Measurements from ENCODE around the gene FUOM. TPM values are rescaled to one million over a fixed set of nuclear protein-coding genes. Genes with fewer than 3 reads are reported as not detected.

Gene FUOM
- total RNA-seq, 2 experiments from 2014 or later = 30.4 to 46.0 TPM

- peak overlapping the region; percentile 27; the same call in 1 of the 2 replicates for H2AFZ ChIP-seq (ENCODE audit: low read length)
- no peaks in the 10 kb centered on the region for H4K20me1 ChIP-seq (ENCODE audit: insufficient read depth, low read length)
- no peaks in the 10 kb centered on the region for H3K9me2 ChIP-seq (ENCODE audit: insufficient read depth, low read length)
- H3K36me3 ChIP-seq (ENCODE audit: insufficient read depth, low read length) = peaks cover 31% of the 10 kb centered on the region
- intact Hi-C loops (cut with micrococcal nuclease; ENCODE audit: unreplicated experiment) = loop anchor here (5.0 kb wide), 2 partner anchors 86 to 1236 kb away; partner anchors contain the start of genes TUBGCP2 and ZNF511
- no TSS peak for BruUV-seq (replicated peaks)
- peaks cover 57% of the 10 kb centered on the region for H3K4me1 ChIP-seq (ENCODE audit: insufficient read depth, low read length, poor library complexity, severe bottlenecking)
- DNase-seq (ENCODE audit: low spot score) = no peak
- peak overlapping the region; percentile 67 for H3K4me2 ChIP-seq (ENCODE audit: low read length)
- ChIA-PET POLR2A (no interaction called here), CTCF (ENCODE audit: unreplicated experiment) (interaction anchor here (1.1 kb wide), 1 partner anchor 64 kb away, joined by 3 read pairs; no protein-coding TSS in a partner anchor)
- peak overlapping the region; percentile 99 for H3K4me3 ChIP-seq (ENCODE audit: low read depth, low read length, poor library complexity, severe bottlenecking)
- H3K27ac ChIP-seq (ENCODE audit: low read depth, low read length, poor library complexity, severe bottlenecking) = peak overlapping the region; percentile 55
- H3K79me2 ChIP-seq (ENCODE audit: insufficient read depth, low read depth, low read length) = peaks cover 50% of the 10 kb centered on the region
- no peak for TF ChIP-seq EZH2phosphoT487 (IDR thresholded peaks at IDR 0.05; ENCODE audit: borderline replicate concordance, low read depth, low read length)
- TF ChIP-seq CTCF (conservative IDR thresholded peaks at IDR 0.05; ENCODE audit: low read length) = no peak
- no peaks in the 10 kb centered on the region for H3K9me3 ChIP-seq (ENCODE audit: low read length)
Observed at GRCh38 chr10:133393401-133394063, 35.7 kb upstream of the FUOM start.

GRCh38 chr10:133391761-133392518 lies 34.1 kb upstream of the FUOM start:
- Histone ChIP-seq H3K4me3 (ENCODE audit: low read depth, low read length, poor library complexity, severe bottlenecking) (peak overlapping the region; percentile 74), H3K9me2 (ENCODE audit: insufficient read depth, low read length) (no peaks in the 10 kb centered on the region), H2AFZ (ENCODE audit: low read length) (no peak overlapping the region), H3K4me2 (ENCODE audit: low read length) (peak overlapping the region; percentile 88), H3K27ac (ENCODE audit: low read depth, low read length, poor library complexity, severe bottlenecking) (peak overlapping the region; percentile 99), H3K79me2 (ENCODE audit: insufficient read depth, low read depth, low read length) (peaks cover 47% of the 10 kb centered on the region), H3K4me1 (ENCODE audit: insufficient read depth, low read length, poor library complexity, severe bottlenecking) (peaks cover 66% of the 10 kb centered on the region), H3K9me3 (ENCODE audit: low read length) (no peaks in the 10 kb centered on the region), H4K20me1 (ENCODE audit: insufficient read depth, low read length) (no peaks in the 10 kb centered on the region), H3K36me3 (ENCODE audit: insufficient read depth, low read length) (peaks cover 17% of the 10 kb centered on the region)
- peak; percentile 39 for DNase-seq (ENCODE audit: low spot score)
- ChIA-PET POLR2A (interaction anchor here (0.9 to 1.2 kb wide), 2 partner anchors 33 kb away, joined by 3 to 5 read pairs; no protein-coding TSS in a partner anchor), CTCF (ENCODE audit: unreplicated experiment) (interaction anchor here (1.1 kb wide), 1 partner anchor 63 kb away, joined by 3 read pairs; no protein-coding TSS in a partner anchor)
- no TSS peak for BruUV-seq (replicated peaks)
- TF ChIP-seq EZH2phosphoT487 (IDR thresholded peaks at IDR 0.05; ENCODE audit: borderline replicate concordance, low read depth, low read length) (no peak), CTCF (conservative IDR thresholded peaks at IDR 0.05; ENCODE audit: low read length) (no peak)
- intact Hi-C loops (cut with micrococcal nuclease; ENCODE audit: unreplicated experiment) = loop anchor here (5.0 kb wide), 2 partner anchors 85 to 1235 kb away; partner anchors contain the start of genes TUBGCP2 and ZNF511

All from OCI-LY7 (cell line).